Germinal center (tissue), 1 donor: ENCODE results near the gene HDAC4.
"Not testable (repeated sequence)": the region's sequence is repeated elsewhere in the genome, so short reads cannot be mapped to it uniquely, and the experiment has no call there.

Experiments used
- DNase-seq: peaks from one replicate; pipeline ENCODE4 v3.0.0; 2012; ENCODE audit warnings: mixed read lengths, low spot score

HDAC4 gene

DNA sequence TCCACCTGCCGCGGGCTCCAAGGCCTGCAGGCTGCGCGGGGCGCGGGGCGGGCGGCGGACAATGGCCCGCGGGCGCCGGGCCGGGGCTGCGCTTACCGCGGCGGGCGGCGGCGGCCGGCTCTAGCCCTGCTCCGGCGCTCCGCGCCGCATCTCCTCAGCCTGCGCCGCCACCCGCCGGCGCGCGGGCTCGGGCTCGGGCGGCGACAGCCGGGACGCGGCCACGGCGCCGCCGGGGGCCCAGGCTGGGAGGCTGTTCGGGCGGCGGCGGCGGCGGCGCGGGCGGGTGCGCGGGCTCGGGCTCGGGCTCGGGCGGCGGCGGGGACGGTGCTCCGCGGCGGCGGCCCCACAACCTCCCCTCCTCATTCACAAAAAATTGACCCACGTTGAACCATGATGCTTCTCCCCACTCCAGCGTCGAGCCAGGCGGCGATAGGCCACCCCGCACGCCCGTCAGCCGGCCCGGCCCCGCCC is at the start of gene HDAC4:
Gene HDAC4, minus strand, starts transcription at position 425 of the 471 bp plus-strand sequence. CDS start 48,321 bp downstream, outside the sequence.
- DNase-seq = no peak

DNA sequence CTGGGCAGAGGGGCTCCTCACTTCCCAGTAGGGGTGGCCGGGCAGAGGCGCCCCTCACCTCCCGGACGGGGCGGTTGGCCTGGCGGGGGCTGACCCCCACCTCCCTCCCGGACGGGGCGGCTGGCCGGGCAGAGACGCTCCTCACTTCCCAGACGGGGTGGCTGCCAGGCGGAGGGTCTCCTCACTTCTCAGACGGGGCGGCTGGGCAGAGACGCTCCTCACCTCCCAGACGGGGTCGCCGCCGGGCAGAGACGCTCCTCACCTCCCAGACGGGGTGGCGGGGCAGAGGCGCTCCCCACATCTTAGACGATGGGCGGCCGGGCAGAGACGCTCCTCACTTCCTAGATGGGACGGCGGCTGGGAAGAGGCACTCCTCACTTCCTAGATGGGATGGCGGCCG is 48.6 kb upstream of the HDAC4 start:
- DNase-seq = not testable (repeated sequence)

DNA sequence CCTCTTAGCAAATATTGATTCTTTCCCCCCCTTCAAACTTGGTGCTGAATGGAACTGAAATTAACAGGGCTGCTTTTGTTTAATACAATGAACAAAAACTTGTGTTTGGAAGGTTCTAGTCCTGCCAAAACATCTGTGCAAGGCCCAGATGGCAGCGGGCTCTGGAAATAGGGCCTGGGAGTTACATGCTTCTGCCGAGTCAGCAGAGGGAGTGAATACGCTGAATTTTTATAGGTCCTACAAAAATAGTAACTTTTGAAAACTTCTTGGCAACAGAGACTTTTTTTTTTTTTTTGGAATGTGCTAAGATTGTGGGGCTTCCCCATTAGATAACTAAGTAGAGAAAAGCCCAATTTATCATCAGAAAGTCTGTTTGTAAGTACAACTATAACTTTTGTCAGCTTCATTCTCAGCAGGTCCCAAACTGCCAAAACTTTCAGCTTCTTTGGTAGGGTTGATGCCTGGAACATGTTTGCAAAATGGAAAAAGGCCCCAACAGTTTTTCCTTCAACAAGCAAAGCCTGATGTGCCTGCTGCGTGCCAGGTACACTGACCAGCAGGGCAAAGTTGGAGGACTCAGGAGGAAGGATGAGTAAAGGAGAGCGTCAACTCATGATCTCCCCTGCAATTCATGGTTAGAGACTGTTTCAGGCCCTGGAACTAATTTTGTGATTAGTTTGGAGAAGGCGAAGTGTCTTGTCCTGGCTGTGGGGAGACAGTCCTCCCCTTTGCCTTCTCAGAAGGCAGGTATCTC is 45.1 kb upstream of the HDAC4 start:
- no peak for DNase-seq

- DNase-seq = no peak
Measured at GRCh38 chr2:239444626-239445577, 44.1 kb upstream of the HDAC4 start.

- DNase-seq = no peak
Measured at GRCh38 chr2:239443666-239444567, 43.1 kb upstream of the HDAC4 start.

DNA sequence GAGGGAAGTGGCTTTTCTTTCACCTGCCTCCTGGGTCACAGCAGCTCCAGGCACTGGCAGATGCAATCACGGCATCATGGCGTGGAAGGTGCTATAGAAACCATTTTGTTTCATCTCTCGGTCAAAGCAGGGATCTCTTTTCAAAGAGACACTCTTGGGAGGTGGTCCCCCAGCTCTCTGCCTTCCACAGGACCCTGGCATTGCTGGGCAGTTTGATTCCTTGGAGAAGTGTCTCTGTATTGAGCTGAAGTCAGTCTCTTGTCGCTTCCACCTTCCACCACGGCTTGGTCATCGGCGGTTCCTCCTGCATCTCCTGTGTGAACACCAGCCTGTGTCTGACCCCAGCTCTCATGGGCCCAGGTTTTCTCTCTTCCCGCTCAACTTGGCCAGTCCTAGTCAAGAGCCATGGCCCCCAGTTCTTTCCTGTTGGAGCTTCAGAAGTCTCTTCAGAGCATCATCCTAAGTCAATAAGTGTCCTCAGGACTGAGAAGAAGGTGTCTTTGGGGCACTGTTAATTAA is 42.3 kb upstream of the HDAC4 start:
- DNase-seq = no peak

DNA sequence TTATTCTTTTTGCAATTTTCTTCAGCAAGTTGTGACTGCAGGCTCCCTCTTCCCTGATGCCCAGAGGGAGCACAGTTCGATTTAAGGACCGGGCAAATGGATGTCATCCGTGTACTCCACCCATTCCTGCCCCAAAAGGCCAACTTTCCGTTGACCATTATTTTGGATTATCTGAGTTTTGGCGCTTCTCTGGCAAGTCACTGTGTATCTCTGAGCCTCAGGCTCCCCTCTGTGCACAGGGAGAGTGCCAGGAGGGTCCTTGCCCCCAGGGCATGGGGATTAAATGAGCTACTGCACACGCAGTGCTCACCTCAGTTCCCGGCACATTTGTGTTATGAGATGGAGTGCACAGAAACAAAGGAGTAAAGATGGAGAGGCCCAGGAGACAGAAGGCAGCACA is 41.4 kb upstream of the HDAC4 start:
- no peak for DNase-seq

GRCh38 chr2:239441261-239442078 is 40.6 kb upstream of the HDAC4 start:
- no peak for DNase-seq

DNA sequence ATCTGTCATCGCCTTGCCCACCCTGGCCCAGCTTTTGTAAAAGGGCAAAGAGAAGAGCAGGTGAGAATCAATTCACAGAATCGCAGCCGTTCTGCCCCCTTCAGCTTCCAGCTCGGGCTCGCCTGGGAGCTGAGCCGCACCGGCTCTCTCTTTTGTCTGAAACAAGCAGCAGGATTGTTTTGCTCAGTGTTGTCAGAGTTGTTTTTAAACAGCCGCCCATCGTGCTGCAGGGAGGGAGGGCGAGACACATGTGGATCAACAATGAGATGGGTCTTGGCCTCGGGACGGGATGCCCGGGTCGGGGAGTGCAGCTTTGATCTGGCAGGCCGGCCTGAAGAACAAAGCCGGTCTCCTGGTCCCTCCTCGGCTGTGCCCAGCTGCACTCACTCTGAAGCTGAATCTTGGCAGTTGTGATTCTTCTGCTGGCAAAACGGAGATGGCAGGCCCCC is 39.7 kb upstream of the HDAC4 start:
- DNase-seq = no peak

DNA sequence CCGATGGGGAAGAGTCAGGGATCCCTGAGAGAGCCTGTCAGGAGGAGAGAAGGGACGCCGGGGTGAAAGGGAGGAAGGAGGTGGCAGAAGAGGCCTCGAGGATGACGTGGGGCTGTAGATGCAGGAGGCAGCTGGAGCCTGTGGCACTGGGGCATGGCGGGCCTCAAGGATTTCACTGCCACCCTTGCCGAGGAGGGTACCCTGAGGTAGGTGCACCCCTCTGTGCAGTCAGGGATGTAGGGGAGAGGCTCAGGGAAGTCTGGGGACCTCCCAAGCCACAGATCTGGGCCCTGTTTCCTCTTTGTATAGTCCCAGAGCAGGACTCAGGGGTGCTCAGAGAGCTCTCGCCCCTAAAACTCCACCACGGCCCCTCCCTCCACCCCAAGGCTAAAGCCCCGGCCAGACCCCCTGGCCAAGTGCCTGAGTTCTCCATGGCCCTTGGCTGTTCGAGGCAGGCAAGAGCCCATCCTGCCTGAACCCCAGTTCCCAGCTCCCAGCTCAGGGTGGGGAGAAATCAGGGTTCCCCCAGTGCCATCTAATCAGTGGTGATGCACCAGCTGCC is 39.0 kb upstream of the HDAC4 start:
- DNase-seq = no peak

DNA sequence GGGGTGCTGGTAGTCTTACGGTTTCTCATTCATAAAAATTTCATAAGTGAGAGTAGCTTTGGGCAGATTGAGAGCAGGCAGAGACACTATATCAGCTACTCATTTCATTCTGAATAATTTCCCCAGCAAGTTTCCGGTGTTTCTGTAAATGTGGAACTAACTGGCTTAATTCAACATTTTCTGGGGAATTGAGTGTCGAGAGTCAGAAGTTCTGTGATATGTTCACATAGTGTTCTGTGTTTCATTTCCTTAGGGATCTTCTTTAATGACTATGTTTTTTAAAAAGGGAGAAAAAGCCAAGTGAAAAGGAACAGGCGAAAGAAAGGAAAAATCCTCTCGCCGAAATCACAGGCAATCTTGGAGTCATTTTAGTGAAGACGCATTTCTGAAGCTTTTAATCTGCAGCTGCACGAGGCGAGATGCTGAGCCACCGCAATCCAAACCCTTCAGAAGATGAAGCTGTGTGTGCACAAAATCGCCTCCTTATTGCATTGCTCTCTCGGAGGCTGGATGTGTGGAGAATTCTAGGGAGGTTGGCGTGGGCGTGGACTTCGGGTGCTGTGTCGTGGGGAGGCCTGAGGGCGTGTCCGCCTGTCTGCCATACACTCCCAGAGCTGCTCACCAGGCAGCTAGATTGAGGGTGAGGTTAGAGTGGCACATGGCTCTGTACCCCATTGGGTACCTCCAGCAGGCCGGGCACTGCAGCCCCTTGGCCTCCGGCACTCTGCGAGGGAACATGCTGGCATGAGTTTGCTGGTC is 38.4 kb upstream of the HDAC4 start:
- DNase-seq = no peak

- no peak for DNase-seq
Measured at GRCh38 chr2:239438368-239438767, 37.5 kb upstream of the HDAC4 start.

GRCh38 chr2:239436669-239437335 is 36.0 kb upstream of the HDAC4 start:
- DNase-seq = no peak

DNA sequence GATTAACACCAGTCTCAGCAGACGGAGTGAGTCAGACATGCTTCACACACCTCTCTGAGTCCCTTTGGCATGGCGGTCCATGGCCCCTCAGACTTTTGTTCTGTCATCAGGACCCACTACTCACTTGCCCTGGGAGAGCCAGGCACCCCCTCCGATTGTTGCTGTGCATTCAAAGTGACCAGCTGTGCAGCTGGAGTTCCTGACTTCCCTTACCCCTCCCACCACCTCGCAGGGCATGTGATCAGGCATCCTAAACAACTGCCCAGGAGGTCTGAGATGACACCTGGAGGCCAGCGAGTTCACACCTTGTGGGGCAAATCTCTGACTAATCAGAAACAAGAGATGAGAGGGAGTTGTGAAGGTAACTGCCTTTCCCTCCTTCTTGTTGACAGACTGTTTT is 35.3 kb upstream of the HDAC4 start:
- no peak for DNase-seq

GRCh38 chr2:239433777-239434403 is 33.1 kb upstream of the HDAC4 start:
- DNase-seq = no peak

DNA sequence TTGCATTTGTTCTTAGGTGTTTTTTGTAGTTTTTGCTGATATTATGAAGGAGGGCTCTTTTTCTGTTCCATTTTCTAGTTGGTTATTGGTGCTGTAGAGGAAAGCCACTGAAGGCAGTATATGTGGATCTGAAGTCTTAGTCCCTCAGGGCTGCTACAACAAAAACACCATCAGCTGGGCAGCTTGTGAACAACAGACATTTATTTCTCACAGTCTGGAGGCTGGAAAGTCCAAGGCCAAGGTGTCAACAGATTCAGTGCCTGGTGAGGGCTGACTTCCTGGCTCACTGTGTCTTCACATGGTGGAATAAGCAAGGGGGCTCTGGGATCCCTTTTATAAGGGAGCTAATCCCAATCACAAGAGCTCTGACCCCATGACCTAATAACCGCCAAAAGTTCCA is 31.4 kb upstream of the HDAC4 start:
- DNase-seq = no peak

DNA sequence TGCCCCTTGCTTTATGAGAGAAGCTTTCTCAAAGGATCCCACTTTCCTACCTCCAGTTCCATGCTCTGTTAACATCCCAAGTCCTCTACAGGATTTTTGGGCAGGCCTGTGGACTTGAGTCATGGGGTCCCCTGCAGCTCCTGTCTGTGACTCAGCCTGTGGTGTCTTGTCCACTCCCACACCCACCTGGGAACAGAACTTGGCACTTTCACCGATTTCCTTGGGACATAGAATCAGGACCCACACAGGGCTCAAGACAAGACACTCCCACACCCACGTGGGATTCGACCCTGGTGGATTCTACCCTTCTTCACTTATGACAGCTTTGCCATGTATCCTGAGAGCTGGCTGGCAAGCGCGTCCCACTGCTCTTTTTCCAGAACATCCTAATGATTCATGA is 30.7 kb upstream of the HDAC4 start:
- DNase-seq = no peak
